Astrocyte of the hippocampus (primary cell): Measurements from ENCODE around the gene SEMA6A.
"Not testable (repeated sequence)": the region's sequence is repeated elsewhere in the genome, so short reads cannot be mapped to it uniquely, and the experiment has no call there.

Experiments
- DNase-seq: peaks from one replicate; pipeline ENCODE4 v3.0.0; 2011; ENCODE audit warnings: low read depth, low spot score

SEMA6A gene

GRCh38 chr5:116554764-116555163, 19.9 kb downstream of the SEMA6A start:
- DNase-seq = no peak

GRCh38 chr5:116553366-116553765, 21.3 kb downstream of the SEMA6A start:
- DNase-seq = peak; percentile 35

- no peak for DNase-seq
Measured at GRCh38 chr5:116550082-116550481, 24.5 kb downstream of the SEMA6A start.

GRCh38 chr5:116546743-116547124, 27.9 kb downstream of the SEMA6A start:
- DNase-seq = no peak

- DNase-seq = no peak
Measured at GRCh38 chr5:116546033-116546742, 28.4 kb downstream of the SEMA6A start.

- not testable (repeated sequence) for DNase-seq
Measured at GRCh38 chr5:116545465-116545864, 29.2 kb downstream of the SEMA6A start.

GRCh38 chr5:116544531-116545241, 29.9 kb downstream of the SEMA6A start:
- no peak for DNase-seq

- DNase-seq = peak; percentile 64
Measured at GRCh38 chr5:116543501-116543900, 31.1 kb downstream of the SEMA6A start.

GRCh38 chr5:116542619-116543018, 32.0 kb downstream of the SEMA6A start:
- no peak for DNase-seq

GRCh38 chr5:116539222-116539621, 35.4 kb downstream of the SEMA6A start:
- DNase-seq = no peak

GRCh38 chr5:116536316-116537083, 38.1 kb downstream of the SEMA6A start:
- peak; percentile 33 for DNase-seq

- DNase-seq = no peak
Measured at GRCh38 chr5:116534964-116535651, 39.5 kb downstream of the SEMA6A start.

- DNase-seq = peak; percentile 25
Measured at GRCh38 chr5:116532762-116533525, 41.7 kb downstream of the SEMA6A start.

GRCh38 chr5:116531635-116532034, 43.0 kb downstream of the SEMA6A start:
- no peak for DNase-seq

GRCh38 chr5:116531117-116531516, 43.5 kb downstream of the SEMA6A start:
- DNase-seq = no peak

GRCh38 chr5:116530276-116530675, 44.3 kb downstream of the SEMA6A start:
- no peak for DNase-seq

GRCh38 chr5:116529615-116530014, 45.0 kb downstream of the SEMA6A start:
- DNase-seq = no peak

GRCh38 chr5:116528519-116529234, 45.9 kb downstream of the SEMA6A start:
- DNase-seq = no peak

GRCh38 chr5:116527582-116527981, 47.0 kb downstream of the SEMA6A start:
- DNase-seq = no peak

GRCh38 chr5:116525674-116526073, 48.9 kb downstream of the SEMA6A start:
- no peak for DNase-seq
